Measurements from ENCODE around the gene CPNE9. TPM values are rescaled to one million over a fixed set of nuclear protein-coding genes. Genes with fewer than 3 reads are reported as not detected.

The CPNE9 gene
- total and polyA plus RNA-seq, 2 donors (not counting 1 experiment from before 2014, with no cell fraction given), result under 0.01 TPM; not detected in 1

DNA sequence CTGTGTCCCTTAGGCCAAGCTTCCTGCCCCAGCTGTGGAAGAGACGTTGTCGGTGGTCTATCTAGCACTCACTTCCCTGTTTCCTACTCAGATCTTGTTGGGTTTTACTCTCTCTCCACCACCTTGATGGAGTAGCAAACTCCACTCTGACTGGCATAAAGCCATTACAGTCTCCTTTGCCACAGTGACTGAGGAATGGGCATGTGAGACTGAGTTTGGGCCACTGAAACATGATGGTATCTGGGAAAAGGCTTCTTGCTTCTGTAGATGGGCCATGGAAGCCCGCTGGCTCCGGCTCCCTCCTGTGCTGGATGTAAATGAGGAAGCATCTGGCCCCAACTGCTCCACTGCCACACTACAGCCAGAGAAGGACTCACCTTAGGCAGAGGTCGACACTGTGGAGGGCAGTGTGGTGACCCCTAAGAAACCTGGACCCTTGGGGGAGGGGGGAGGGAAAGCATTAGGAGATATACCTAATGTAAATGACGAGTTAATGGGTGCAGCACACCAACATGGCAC lies 75.5 kb downstream of the CPNE9 start:
- H3K36me3 ChIP-seq (ENCODE audit: control insufficient read depth, insufficient read depth, low read length), result peaks cover 11% of the 10 kb centered on the region
- no peak overlapping the region for H3K9ac ChIP-seq (ENCODE audit: insufficient read depth, low read length)
- H3K27ac ChIP-seq (ENCODE audit: insufficient read depth, low read length), result no peak overlapping the region
- no peak overlapping the region for H2AFZ ChIP-seq (ENCODE audit: low read length)
- TF ChIP-seq, protein P1, sequence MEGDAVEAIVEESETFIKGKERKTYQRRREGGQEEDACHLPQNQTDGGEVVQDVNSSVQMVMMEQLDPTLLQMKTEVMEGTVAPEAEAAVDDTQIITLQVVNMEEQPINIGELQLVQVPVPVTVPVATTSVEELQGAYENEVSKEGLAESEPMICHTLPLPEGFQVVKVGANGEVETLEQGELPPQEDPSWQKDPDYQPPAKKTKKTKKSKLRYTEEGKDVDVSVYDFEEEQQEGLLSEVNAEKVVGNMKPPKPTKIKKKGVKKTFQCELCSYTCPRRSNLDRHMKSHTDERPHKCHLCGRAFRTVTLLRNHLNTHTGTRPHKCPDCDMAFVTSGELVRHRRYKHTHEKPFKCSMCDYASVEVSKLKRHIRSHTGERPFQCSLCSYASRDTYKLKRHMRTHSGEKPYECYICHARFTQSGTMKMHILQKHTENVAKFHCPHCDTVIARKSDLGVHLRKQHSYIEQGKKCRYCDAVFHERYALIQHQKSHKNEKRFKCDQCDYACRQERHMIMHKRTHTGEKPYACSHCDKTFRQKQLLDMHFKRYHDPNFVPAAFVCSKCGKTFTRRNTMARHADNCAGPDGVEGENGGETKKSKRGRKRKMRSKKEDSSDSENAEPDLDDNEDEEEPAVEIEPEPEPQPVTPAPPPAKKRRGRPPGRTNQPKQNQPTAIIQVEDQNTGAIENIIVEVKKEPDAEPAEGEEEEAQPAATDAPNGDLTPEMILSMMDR (conservative IDR thresholded peaks at IDR 0.05 in 1 of 2, IDR thresholded peaks at IDR 0.05 in 1 of 2; ENCODE audit: low read depth in 1 of 2, low read length in 2 of 2), result no peak
- TF ChIP-seq EZH2 (IDR thresholded peaks at IDR 0.05; ENCODE audit: low read length, missing control alignments), result no peak
- H3K4me2 ChIP-seq (ENCODE audit: extremely low read depth, insufficient read depth, low read length), result no peak overlapping the region
- no peaks in the 10 kb centered on the region for H3K27me3 ChIP-seq (ENCODE audit: control insufficient read depth, insufficient read depth, low read length)
- no peak overlapping the region for H3K4me3 ChIP-seq (replicated peaks in 1 of 4; ENCODE audit: control extremely low read depth in 1 of 4, insufficient read depth in 1 of 4, low read depth in 3 of 4, low read length in 4 of 4)
- H3K4me1 ChIP-seq (ENCODE audit: control insufficient read depth, extremely low read depth, insufficient read depth, low read length), result peaks cover 2% of the 10 kb centered on the region
- no peak for DNase-seq (ENCODE audit: low read depth in 2 of 2)
- no peaks in the 10 kb centered on the region for H3K9me3 ChIP-seq (ENCODE audit: control insufficient read depth, insufficient read depth, low read depth, low read length)
- no peaks in the 10 kb centered on the region for H3K79me2 ChIP-seq (ENCODE audit: control insufficient read depth, insufficient read depth, low read length)
- H4K20me1 ChIP-seq (ENCODE audit: control insufficient read depth, extremely low read depth, insufficient read depth, low read length), result no peaks in the 10 kb centered on the region

Other genes starting within 250 kb of the CPNE9 start
- under 0.01 and 0.17 TPM in 2 replicates for gene LHFPL4, start 150.0 kb upstream of the CPNE9 start, total RNA-seq
- gene LHFPL4, start 150.0 kb upstream of the CPNE9 start, polyA plus RNA-seq, result 0.01 TPM in 1 of 2 replicates, not detected in the other
- 27.0 and 35.2 TPM in 2 replicates for gene MTMR14, start 54.3 kb upstream of the CPNE9 start, total RNA-seq
- gene MTMR14, start 54.3 kb upstream of the CPNE9 start, polyA plus RNA-seq, result 28.5 and 36.9 TPM in 2 replicates
- 12.2 and 12.3 TPM in 2 replicates for gene BRPF1, start 27.9 kb downstream of the CPNE9 start, total RNA-seq
- gene BRPF1, start 27.9 kb downstream of the CPNE9 start, polyA plus RNA-seq, result 4.1 and 7.1 TPM in 2 replicates
- gene OGG1, start 46.1 kb downstream of the CPNE9 start, total RNA-seq, result 23.6 and 24.4 TPM in 2 replicates
- 20.1 and 22.2 TPM in 2 replicates for gene OGG1, start 46.1 kb downstream of the CPNE9 start, polyA plus RNA-seq
- gene CAMK1, start 66.1 kb downstream of the CPNE9 start, total RNA-seq, result 55.2 and 64.2 TPM in 2 replicates
- 27.7 and 37.0 TPM in 2 replicates for gene CAMK1, start 66.1 kb downstream of the CPNE9 start, polyA plus RNA-seq
- gene TADA3, start 88.6 kb downstream of the CPNE9 start, total RNA-seq, result 69.3 and 87.9 TPM in 2 replicates
- 51.2 and 64.5 TPM in 2 replicates for gene TADA3, start 88.6 kb downstream of the CPNE9 start, polyA plus RNA-seq
- gene ARPC4, start 89.2 kb downstream of the CPNE9 start, total RNA-seq, result 167 and 174 TPM in 2 replicates
- 307 and 350 TPM in 2 replicates for gene ARPC4, start 89.2 kb downstream of the CPNE9 start, polyA plus RNA-seq
- 10.0 and 14.9 TPM in 2 replicates for gene TTLL3, start 106.4 kb downstream of the CPNE9 start, total RNA-seq
- gene TTLL3, start 106.4 kb downstream of the CPNE9 start, polyA plus RNA-seq, result 11.3 and 16.1 TPM in 2 replicates
- gene RPUSD3, start 140.2 kb downstream of the CPNE9 start, total RNA-seq, result 16.2 and 22.1 TPM in 2 replicates
- 17.3 and 29.9 TPM in 2 replicates for gene RPUSD3, start 140.2 kb downstream of the CPNE9 start, polyA plus RNA-seq
- 0.17 TPM in 1 of 2 replicates, not detected in the other for gene CIDEC, start 176.4 kb downstream of the CPNE9 start, total RNA-seq
- gene CIDEC, start 176.4 kb downstream of the CPNE9 start, polyA plus RNA-seq, result 0.08 TPM in 1 of 2 replicates, not detected in the other
- gene JAGN1, start 186.8 kb downstream of the CPNE9 start, total RNA-seq, result 30.6 and 33.9 TPM in 2 replicates
- gene JAGN1, start 186.8 kb downstream of the CPNE9 start, polyA plus RNA-seq, result 36.6 and 44.9 TPM in 2 replicates
- gene IL17RE, start 199.0 kb downstream of the CPNE9 start, total RNA-seq, result 0.26 and 0.99 TPM in 2 replicates
- gene IL17RE, start 199.0 kb downstream of the CPNE9 start, polyA plus RNA-seq, result 1.9 and 2.6 TPM in 2 replicates
- gene IL17RC, start 213.3 kb downstream of the CPNE9 start, total RNA-seq, result 17.5 and 21.3 TPM in 2 replicates
- 14.5 and 17.1 TPM in 2 replicates for gene IL17RC, start 213.3 kb downstream of the CPNE9 start, polyA plus RNA-seq
- gene CRELD1, start 230.0 kb downstream of the CPNE9 start, total RNA-seq, result 15.7 and 50.2 TPM in 2 replicates
- 23.8 and 24.2 TPM in 2 replicates for gene CRELD1, start 230.0 kb downstream of the CPNE9 start, polyA plus RNA-seq
- 1.5 and 3.8 TPM in 2 replicates for gene PRRT3, start 248.6 kb downstream of the CPNE9 start, total RNA-seq
- gene PRRT3, start 248.6 kb downstream of the CPNE9 start, polyA plus RNA-seq, result 3.1 and 4.5 TPM in 2 replicates

All from fibroblast of lung (primary cell).